Skin epidermis (tissue), 12 donors: ENCODE results near the gene FBN1.

Source experiments
- H3K27ac ChIP-seq, 21 experiments: fragments of 200-600 bp; sonication (generic) in 11 of 21; one replicate each; pipeline ENCODE4 v1.5.0; 2020; ENCODE audit warnings: mild to moderate bottlenecking in 3 of 21, inconsistent platforms in 2 of 21, moderate library complexity in 2 of 21
- H3K4me3 ChIP-seq, 7 experiments: fragments of 200-600 bp; sonication (generic) in 2 of 7; one replicate each; pipeline ENCODE4 v1.5.0; 2020; ENCODE audit warnings: inconsistent platforms in 2 of 7, mild to moderate bottlenecking in 2 of 7, moderate library complexity in 1 of 7

FBN1 gene

DNA sequence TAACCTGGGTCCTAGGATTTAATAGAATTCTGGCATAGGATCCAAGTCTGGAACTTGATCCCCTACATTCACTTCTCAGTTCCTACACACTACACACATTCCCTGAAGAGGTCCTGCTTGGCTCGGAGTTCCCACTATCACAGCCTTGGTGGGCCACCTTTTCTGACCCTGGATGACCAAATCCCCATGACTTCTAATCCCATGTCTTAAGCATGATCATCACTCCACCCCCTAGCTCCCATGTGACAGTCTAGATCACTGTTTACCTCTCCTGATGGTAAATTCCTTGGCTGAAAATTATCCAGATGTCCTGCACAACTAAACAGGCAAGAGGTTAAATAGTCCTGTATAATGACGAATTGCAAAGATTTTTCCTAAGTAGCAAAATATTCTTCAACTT, 274.0 kb downstream of the FBN1 start:
- no peak overlapping the region for H3K4me3 ChIP-seq
- no peak overlapping the region for H3K27ac ChIP-seq

- Histone ChIP-seq H3K4me3 (no peak overlapping the region), H3K27ac (no peak overlapping the region)
Measured at GRCh38 chr15:48370460-48370859, 275.0 kb downstream of the FBN1 start.

GRCh38 chr15:48367483-48367882, 278.0 kb downstream of the FBN1 start:
- no peak overlapping the region for H3K27ac ChIP-seq

GRCh38 chr15:48366584-48367312, 278.8 kb downstream of the FBN1 start:
- Histone ChIP-seq H3K27ac (no peak overlapping the region), H3K4me3 (no peak overlapping the region)

More at GRCh38 chr15:48367483-48367882, 278.0 kb downstream of the FBN1 start:
- no peak overlapping the region for H3K4me3 ChIP-seq

DNA sequence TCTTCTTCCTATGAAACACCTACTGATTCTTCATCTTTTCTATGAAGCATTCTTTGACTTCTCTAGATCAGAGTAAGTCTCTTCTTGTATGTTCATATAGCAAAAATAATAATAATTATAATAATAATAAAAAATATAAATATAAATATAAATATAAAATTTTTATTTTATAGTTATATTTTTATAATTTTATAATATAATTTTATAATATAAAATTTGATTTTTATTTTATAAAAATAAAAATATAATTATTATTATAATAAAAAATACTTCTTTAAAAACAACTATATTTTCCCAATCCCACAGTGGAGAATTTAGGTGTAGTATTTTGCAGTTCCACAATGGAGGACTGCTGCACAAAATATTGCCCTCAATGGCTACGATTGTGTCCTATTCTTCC, 279.9 kb downstream of the FBN1 start:
- no peak overlapping the region for H3K4me3 ChIP-seq
- H3K27ac ChIP-seq, result no peak overlapping the region

DNA sequence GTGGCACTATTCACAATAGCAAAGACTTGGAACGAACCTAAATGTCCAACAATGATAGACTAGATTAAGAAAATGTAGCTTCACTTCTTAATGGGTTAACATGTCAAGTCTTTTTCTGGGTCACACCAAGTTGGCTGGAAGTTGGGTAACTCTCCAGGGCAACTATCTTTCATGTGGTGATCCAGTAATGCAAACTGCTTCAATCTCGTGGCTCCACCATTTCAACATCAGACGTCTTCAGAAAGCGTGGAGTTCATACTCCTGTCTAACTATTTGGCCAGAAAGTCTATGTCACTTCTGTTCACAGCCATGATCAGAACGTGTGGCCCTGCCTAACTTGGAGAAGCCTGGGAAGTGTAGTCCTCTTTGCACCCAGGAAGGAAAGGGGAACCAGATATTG, 282.0 kb downstream of the FBN1 start:
- Histone ChIP-seq H3K4me3 (no peak overlapping the region), H3K27ac (no peak overlapping the region)

DNA sequence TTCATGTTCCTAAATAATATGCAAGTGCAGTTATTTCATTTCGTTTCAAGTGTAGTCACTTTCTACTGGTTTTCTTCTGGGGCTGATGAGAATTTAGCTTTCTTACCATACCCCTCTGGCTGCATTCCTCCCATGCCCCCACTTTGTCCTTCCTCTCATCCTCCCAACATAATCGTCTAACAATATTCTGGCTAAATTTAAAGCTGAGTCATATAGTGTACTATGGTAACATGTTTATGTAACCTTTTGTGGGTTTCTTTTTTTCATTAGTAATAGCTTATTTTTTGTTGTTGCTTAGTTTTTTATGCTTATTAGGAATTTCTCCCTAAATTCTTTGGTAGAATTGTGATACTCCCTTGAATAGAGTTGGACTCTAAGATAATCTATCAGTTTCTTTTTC, 283.8 kb downstream of the FBN1 start:
- Histone ChIP-seq H3K27ac (no peak overlapping the region), H3K4me3 (no peak overlapping the region)

DNA sequence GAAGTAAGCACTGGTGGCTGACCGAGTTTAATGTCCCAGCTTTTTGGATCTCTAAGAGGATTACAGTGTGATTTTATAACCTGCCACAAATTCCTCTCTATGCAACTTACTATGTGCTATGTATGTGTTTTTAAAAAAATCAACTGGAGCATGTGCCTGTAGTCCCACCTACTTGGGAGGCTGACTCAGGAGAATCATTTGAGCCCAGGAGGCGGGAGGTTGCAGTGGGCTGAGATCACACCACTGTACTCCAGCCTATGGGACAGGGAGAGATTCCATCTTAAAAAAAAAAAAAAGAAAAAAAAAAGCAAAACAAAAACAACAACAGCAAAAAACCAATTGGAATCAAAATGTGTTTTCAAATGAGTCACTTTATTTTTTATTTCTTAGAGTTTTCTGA, 284.7 kb downstream of the FBN1 start:
- Histone ChIP-seq H3K27ac (no peak overlapping the region), H3K4me3 (no peak overlapping the region)
